Ammon's horn (tissue), 1 donor: ENCODE results near the gene BTBD8.

ENCODE experiments used
- DNase-seq: peaks from one replicate; pipeline ENCODE4 v3.0.0-alpha.2; 2016; ENCODE audit warnings: low spot score

BTBD8 gene

GRCh38 chr1:92094090-92094489 is 13.9 kb downstream of the BTBD8 start:
- DNase-seq: no peak

- DNase-seq: no peak
Observed at GRCh38 chr1:92094595-92094994, 14.4 kb downstream of the BTBD8 start.

GRCh38 chr1:92095874-92096273 is 15.7 kb downstream of the BTBD8 start:
- peak; percentile 8 for DNase-seq

GRCh38 chr1:92096317-92096716 is 16.2 kb downstream of the BTBD8 start:
- DNase-seq: no peak

- DNase-seq: no peak
Observed at GRCh38 chr1:92105546-92106081, 25.5 kb downstream of the BTBD8 start.

GRCh38 chr1:92108631-92109030 is 28.5 kb downstream of the BTBD8 start:
- DNase-seq: no peak

GRCh38 chr1:92117526-92117925 is 37.4 kb downstream of the BTBD8 start:
- no peak for DNase-seq

GRCh38 chr1:92118826-92119225 is 38.7 kb downstream of the BTBD8 start:
- DNase-seq: no peak

- DNase-seq: no peak
Observed at GRCh38 chr1:92123868-92124267, 43.7 kb downstream of the BTBD8 start.

- no peak for DNase-seq
Observed at GRCh38 chr1:92125204-92125603, 45.1 kb downstream of the BTBD8 start.

- DNase-seq: no peak
Observed at GRCh38 chr1:92126088-92126487, 45.9 kb downstream of the BTBD8 start.

- DNase-seq: no peak
Observed at GRCh38 chr1:92134331-92134730, 54.2 kb downstream of the BTBD8 start.

GRCh38 chr1:92136341-92136740 is 56.2 kb downstream of the BTBD8 start:
- DNase-seq: no peak

- no peak for DNase-seq
Observed at GRCh38 chr1:92154934-92155333, 74.8 kb downstream of the BTBD8 start.

GRCh38 chr1:92159593-92159992 is 79.4 kb downstream of the BTBD8 start:
- no peak for DNase-seq

- DNase-seq: no peak
Observed at GRCh38 chr1:92165389-92165788, 85.2 kb downstream of the BTBD8 start.

- no peak for DNase-seq
Observed at GRCh38 chr1:92167151-92167550, 87.0 kb downstream of the BTBD8 start.

GRCh38 chr1:92168657-92169056 is 88.5 kb downstream of the BTBD8 start:
- peak; percentile 83 for DNase-seq

- DNase-seq: no peak
Observed at GRCh38 chr1:92169214-92170005, 89.3 kb downstream of the BTBD8 start.

- DNase-seq: no peak
Observed at GRCh38 chr1:92184632-92185031, 104.5 kb downstream of the BTBD8 start.

GRCh38 chr1:92186081-92186480 is 105.9 kb downstream of the BTBD8 start:
- peak; percentile 11 for DNase-seq

- DNase-seq: no peak
Observed at GRCh38 chr1:92188436-92189255, 108.5 kb downstream of the BTBD8 start.

- no peak for DNase-seq
Observed at GRCh38 chr1:92191726-92192125, 111.6 kb downstream of the BTBD8 start.
